Right renal pelvis (tissue), 4 donors: ENCODE results near the gene TMEM121B. TPM values are rescaled to one million over a fixed set of nuclear protein-coding genes. Genes with fewer than 3 reads are reported as not detected.

Experiments used
- DNase-seq, 4 donors: peaks; one replicate each; pipeline ENCODE4 v3.0.0-alpha.2; 2013; ENCODE audit warnings: low read depth in 4 of 4, low spot score in 3 of 4, missing footprints in 1 of 4
- polyA plus RNA-seq, 4 donors: library from polyadenylated mRNA; unstranded; fragments of 120-200 nt; gene quantifications; one replicate each; pipeline ENCODE4 v1.2.1, GENCODE V29; 2013; ENCODE audit not compliant: insufficient read length in 4 of 4

The TMEM121B gene
- polyA plus RNA-seq, 4 donors = 0.78 to 1.0 (median 0.80) TPM

DNA sequence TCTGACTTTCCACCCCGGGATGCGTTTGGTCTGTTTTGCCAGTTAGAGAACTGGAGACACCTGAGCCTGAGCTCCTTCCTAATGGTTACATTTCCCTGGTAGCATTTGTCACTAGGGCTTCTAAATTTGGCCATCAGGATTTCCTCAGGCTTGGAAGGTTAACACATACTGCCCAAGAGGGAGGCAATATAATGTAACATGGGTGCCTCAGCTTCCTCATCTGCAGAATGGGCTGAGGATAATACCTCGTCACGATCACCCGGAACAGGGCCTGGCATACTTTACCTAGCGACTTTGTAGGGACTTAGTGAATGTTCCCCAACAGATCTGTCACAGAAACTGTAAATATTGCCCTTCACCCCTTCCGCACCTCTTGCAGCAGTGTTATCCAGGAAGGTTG, 25.1 kb downstream of the TMEM121B start:
- no peak for DNase-seq

GRCh38 chr22:17095538-17095937, 25.6 kb downstream of the TMEM121B start:
- no peak for DNase-seq

GRCh38 chr22:17093081-17093480, 28.1 kb downstream of the TMEM121B start:
- DNase-seq = no peak

DNA sequence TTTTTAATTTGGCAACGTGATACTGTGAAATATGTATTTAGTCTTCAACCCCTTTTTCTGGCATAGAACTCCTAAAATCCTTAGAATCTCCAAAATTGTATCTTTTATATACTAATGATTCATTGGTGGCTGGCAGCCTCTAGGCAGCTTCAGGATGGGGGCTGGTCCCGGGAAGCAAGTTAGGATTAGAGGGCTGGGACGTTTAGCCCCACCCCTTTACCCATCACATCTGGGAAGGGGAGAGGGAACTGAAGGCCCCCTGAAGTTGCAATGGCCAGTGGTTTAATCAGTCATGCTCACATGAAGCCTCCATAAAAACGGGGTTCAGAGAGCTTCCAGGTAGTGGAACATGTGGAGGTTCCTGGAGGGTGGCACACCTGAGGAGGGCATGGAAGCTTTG, 29.3 kb downstream of the TMEM121B start:
- DNase-seq = no peak

- DNase-seq = no peak
These were observed 30.6 kb downstream of the TMEM121B start for GRCh38 chr22:17090550-17090949.

GRCh38 chr22:17087498-17088131, 33.5 kb downstream of the TMEM121B start:
- DNase-seq = no peak

DNA sequence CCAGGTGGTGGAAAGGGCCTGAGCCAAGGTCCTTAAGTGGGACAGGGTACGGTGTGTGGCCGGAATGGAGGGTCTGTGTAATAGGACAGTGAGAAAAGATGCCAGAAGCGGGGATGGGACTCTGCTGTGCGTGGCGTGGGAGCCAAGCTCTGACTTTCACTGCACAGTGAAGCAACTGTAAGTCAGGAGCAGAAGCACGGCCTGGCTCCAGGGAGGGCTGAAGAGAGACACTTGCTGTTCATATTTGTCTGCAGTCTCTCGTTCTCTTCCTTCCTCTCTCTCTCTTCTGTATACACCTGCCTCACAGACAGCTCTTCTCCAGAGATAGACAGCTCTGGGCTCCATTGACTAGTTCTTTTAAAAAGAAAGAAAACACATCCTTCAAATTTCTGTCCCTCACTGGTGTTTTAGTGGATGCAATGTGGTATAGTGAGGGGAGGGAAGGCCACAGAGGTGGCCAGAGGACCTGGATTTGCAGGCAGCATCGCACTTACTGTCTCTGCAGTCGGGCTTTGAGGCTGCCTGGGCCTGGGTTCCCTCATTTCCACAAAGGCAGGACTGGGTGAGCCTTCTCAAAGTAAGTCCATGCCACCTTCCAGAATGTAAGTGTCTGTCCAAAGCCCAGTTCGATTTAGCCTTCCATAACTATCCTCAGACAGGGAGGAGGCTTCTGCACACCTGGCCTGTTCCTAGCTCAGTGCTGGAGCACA, 34.2 kb downstream of the TMEM121B start:
- DNase-seq = no peak

DNA sequence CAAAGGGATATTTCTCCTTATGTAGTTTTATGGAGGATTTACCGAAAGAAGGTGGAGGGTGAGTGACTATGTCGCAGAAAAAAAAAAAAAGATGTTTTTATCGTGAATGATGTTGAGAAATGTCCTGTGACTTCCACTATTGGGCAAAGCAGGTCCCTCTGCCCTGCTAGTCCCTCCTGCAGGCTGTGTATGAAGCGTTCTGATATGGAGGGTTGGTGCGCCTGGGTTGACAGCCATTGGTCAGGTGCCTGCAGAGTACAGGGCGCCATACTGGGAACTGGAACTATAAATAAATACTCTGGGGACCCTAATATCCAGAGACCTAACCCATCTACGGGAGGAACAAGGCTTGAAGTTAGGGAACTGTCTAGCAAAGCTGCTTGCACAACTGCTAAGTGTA, 34.9 kb downstream of the TMEM121B start:
- DNase-seq = no peak

DNA sequence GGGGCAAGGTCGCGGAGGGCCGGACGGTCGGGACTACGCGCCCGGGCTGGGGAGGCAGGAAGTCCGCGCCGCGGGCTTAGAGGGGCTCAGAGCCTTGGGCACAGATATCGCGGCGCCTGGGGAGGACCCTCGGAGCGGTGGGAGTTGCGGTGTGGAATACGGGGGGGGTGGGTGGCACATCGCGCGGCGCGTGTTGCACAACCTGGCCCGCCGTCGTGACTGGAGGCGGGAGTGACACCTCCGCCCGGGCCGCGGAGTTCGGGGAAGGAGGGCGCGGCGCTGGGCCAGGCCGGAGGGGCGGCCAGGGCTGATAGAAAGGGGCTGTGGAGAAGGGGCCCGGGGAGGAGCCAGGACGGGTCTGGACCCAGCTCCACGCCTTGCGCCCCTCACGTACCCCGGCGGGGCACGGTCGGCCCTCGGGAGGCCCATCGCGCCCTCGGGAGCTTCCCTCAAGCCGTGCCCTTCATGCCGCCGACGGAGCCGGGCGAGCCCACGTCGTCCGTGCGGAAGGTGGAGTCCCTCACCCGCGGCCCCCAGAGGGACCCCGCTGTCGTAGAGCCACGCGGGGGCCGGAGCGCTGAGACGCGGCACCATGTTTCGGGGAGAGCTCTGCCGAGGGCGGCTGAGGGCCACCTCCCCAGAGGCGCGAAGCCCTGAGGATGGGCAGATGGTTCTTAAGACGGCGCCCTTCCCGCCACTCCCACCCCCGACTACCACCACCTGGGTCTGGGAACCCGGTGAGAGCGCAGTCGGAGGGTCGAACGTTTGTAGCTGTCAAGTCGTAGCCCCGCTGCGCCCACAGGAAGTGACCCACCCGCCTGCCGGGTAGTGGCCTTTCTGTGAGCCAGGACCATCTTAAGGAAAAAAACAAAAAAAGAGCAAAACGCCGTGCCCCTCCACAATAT, 35.6 kb downstream of the TMEM121B start:
- DNase-seq = no peak

GRCh38 chr22:17084554-17085276, 36.4 kb downstream of the TMEM121B start, which contains the start of gene IL17RA:
IL17RA (plus strand) TSS chr22:17085000; CDS start chr22:17085092, 92 bp downstream.
- DNase-seq = peak; percentile 67 to 78 (median 74)

DNA sequence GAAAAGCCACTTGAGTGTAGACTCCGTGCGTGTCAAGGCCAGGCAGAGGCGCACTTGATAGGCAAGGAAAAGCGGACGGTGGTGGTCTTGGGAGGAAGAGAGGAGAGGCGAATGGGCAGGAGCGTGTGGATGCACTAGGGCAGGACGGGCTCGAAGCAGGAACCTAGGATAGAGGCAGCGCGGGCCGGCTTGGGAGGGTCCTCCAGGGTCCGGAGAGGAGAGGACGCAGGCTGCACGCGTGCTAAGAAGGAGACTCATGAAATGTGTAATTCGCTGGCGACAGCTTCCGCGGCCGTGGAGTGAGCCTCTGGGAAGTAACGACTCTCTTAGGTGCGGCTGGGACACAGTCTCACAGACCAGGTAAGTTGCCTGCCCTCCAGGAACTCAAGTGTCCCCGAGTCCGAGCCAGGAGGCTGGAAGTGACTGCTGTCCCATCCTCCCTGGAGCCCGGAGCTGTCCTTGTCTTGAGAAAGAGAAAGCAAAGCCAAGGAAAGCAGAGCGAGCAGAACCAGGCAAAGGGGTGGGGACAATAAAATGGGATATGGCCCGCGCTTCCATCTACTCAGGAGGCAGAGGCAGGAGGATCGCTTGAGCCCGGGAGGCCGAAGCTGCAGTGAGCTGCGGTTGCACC, 37.2 kb downstream of the TMEM121B start:
- DNase-seq = no peak

GRCh38 chr22:17083255-17083654, 37.9 kb downstream of the TMEM121B start:
- no peak for DNase-seq

- DNase-seq = no peak
These were observed 41.6 kb downstream of the TMEM121B start for GRCh38 chr22:17079572-17079971.

GRCh38 chr22:17077255-17077654, 43.9 kb downstream of the TMEM121B start:
- no peak for DNase-seq

DNA sequence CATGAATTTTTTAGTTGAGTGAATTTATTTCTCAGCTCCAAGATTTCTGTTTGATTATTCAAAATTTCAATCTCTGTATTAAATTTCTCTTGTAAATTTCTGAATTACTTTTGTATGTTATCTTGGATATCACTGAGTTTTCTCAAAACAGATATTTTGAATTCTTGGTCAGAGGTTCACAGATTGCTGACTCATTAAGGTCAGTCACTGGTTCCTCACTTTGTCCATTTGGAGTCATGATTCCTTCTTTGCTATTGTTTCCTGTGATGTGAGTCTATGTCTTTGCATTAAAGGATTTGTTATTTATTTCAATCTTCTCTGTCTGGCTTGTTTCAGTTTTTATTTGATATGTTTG, 46.5 kb downstream of the TMEM121B start:
- DNase-seq = no peak

DNA sequence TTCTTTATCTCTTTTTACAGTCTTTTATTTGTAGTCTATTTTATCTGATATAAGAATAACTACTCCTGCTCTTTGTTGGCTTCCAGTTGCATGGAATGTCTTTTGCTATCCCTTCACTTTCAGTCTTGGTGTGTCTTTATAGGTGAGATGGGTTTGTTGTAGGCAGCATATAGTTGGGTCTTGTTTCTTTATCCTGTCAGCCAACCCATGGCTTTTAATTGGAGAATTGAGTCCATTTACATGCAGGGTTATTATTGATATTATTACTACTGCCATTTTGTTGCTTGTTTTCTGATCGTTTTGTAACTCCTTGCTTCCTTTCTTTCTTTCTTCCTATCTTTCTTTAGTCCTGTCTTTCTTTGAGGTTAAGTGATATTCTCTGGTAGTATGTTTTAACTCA, 48.3 kb downstream of the TMEM121B start:
- DNase-seq = no peak
